OCI-LY3 (cell line): ENCODE results near the gene ABHD8.

Source experiments
- CTCF ChIP-seq: fragments of 200-600, 300-600 bp; sonication (generic); IDR thresholded peaks from 2 replicates; pipeline ENCODE4 v1.5.1; 2014; ENCODE audit warnings: antibody characterized with exemption, low read length, low read depth
- EZH2phosphoT487 ChIP-seq: fragments of 200-600 bp; shearing (Covaris generic); IDR thresholded peaks from 2 replicates; pipeline ENCODE4 v1.6.1; 2018; ENCODE audit warnings: antibody characterized with exemption, mixed run types, low read depth

GRCh38 chr19:17326595-17326966, 23.4 kb upstream of the ABHD8 start:
- TF ChIP-seq EZH2phosphoT487: no peak
- no peak for TF ChIP-seq CTCF
